DMS 273 (cell line): ENCODE measurements around the gene LALBA.
"Not testable (repeated sequence)": the region's sequence is repeated elsewhere in the genome, so short reads cannot be mapped to it uniquely, and the experiment has no call there.

Source experiments
- DNase-seq: peaks from one replicate; lab custom pipeline; 2025; ENCODE audit not compliant: unreplicated experiment; lab: John Stamatoyannopoulos, UW

LALBA gene

DNA sequence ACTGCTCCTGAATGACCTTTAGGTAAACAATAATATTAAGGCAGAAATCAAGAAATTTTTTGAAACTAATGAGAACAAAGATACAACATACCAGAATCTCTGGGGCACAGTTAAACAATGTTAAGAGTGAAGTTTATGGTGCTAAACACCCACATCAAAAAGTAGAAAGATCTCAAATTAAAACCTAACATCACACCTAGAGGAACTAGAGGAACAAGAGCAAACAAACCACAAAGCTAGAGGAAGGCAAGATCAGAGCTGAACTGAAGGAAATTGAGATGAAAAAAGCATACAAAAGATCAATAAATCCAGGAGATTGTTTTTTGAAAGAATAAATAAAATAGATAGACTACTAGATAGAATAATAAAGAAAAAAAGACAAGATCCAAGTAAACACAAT is 37.2 kb downstream of the LALBA start:
- no peak for DNase-seq

DNA sequence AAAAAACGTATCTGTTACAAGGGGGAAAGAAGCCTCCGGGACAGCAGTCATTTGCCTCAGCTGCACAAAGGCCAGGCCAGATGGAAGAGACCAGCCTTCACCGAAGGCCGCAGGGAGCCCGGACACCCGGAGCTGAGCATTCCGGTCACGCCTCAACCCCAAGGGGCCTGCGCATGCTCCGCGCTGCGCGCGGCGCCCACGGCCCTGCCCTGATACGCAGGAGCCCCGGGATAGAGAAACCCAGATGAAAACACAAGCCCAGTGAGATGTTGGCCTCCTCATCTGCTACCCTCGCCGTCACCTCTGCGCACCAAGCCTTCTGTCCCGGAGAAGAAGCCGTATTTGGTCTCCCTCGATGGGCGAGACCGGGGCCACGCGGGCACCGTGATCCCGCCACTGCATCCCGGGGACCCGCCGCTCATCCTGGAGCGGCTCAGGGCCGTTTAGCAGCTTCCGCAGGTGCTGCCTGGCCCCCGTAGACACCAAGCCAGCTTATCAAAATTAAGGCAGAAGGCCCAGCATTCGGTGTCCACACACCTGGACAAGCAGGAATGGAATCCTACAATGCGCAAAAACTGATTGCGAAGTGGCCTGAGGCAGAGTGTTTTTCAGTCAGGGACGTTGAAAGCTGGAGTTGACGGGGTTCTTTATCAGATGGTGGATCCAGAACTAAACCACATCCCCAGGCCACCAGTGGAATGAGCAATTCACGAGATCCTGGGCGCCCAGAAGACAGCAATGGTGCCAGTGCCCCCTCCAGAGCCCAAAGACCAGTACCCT is 41.8 kb downstream of the LALBA start:
- no peak for DNase-seq

DNA sequence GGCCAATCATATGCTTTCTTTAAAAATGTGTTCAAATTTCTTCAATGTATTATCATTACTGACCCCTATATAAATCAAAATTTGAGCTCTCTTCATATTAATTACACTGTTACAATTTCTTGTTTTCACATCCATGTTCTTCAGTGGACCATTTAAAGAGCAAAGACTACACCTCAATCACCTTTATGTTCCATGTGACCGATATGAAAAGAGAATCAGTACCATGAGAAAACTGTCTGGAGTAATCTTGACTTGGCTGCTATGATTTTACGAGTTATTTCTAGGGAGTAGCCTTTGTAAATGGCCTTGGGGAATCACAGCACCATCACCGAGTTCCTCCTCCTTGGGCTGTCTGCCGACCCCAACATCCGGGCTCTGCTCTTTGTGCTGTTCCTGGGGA is 44.5 kb downstream of the LALBA start, which contains the start of gene OR8S1:
Gene OR8S1, plus strand, starts transcription at position 301 of the 400 bp plus-strand sequence. Its CDS starts 0 bp downstream, at position 301.
- no peak for DNase-seq

DNA sequence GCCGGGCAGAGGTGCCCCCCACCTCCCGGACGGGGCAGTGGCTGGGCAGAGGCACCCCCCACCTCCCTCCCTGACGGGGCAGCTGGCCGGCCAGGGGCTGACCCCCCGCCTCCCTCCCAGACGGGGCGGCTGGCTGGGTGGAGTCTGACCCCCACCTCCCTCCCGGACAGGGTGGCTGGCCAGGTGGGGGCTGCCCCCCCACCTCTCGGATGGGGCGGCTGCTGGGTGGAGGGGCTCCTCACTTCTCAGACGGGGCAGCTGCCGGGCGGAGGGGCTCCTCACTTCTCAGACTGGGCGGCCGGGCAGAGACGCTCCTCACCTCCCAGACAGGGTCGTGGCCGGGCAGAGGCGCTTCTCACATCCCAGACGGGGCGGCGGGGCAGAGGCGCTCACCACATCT is 49.5 kb downstream of the LALBA start:
- not testable (repeated sequence) for DNase-seq
